Activated CD4-positive, alpha-beta memory T cell treated with anti-CD3 and anti-CD28 coated beads, Interleukin-2, amount 10 ng/mL, durations not matched to agents 7 days and 5 days (primary cell): Measurements from ENCODE around the gene DCAF10. TPM values are rescaled to one million over a fixed set of nuclear protein-coding genes. Genes with fewer than 3 reads are reported as not detected.
"Not testable (repeated sequence)": the region's sequence is repeated elsewhere in the genome, so short reads cannot be mapped to it uniquely, and the experiment has no call there.

Experiments
- CTCF ChIA-PET: fragments of 350-600 bp; sonication (Branson Sonifier 250); formaldehyde crosslinking; loops from one replicate; lab custom pipeline; 2021; ENCODE audit warnings: antibody characterized with exemption, inconsistent platforms; lab: Charles Lee
- POLR2A ChIA-PET: fragments of 350-600 bp; sonication (Branson Sonifier 250); formaldehyde crosslinking; loops from one replicate; lab custom pipeline; 2021; ENCODE audit warnings: antibody characterized with exemption; lab: Charles Lee
- DNase-seq: peaks from one replicate; pipeline ENCODE4 v3.0.0-alpha.2; 2020
- H3K27ac Mint-ChIP-seq: one replicate; pipeline ENCODE4 v1.8.0; 2021; ENCODE audit warnings: mild to moderate bottlenecking, mixed read lengths
- H3K27me3 Mint-ChIP-seq: one replicate; pipeline ENCODE4 v1.8.0; 2021; ENCODE audit warnings: mixed read lengths
- H3K36me3 Mint-ChIP-seq: one replicate; pipeline ENCODE4 v1.8.0; 2021; ENCODE audit warnings: low read depth, mixed read lengths
- H3K4me1 Mint-ChIP-seq: one replicate; pipeline ENCODE4 v1.8.0; 2021; ENCODE audit warnings: mixed read lengths
- H3K4me3 Mint-ChIP-seq: one replicate; pipeline ENCODE4 v1.8.0; 2021; ENCODE audit warnings: mild to moderate bottlenecking, mixed read lengths
- H3K9me3 Mint-ChIP-seq: one replicate; pipeline ENCODE4 v1.8.0; 2021; ENCODE audit warnings: mixed read lengths
- total RNA-seq, 2 experiments: library from RNA; stranded (reverse); gene quantifications; one replicate each; pipeline ENCODE4 v1.2.3, GENCODE V29; 2021

Gene DCAF10, protein sequence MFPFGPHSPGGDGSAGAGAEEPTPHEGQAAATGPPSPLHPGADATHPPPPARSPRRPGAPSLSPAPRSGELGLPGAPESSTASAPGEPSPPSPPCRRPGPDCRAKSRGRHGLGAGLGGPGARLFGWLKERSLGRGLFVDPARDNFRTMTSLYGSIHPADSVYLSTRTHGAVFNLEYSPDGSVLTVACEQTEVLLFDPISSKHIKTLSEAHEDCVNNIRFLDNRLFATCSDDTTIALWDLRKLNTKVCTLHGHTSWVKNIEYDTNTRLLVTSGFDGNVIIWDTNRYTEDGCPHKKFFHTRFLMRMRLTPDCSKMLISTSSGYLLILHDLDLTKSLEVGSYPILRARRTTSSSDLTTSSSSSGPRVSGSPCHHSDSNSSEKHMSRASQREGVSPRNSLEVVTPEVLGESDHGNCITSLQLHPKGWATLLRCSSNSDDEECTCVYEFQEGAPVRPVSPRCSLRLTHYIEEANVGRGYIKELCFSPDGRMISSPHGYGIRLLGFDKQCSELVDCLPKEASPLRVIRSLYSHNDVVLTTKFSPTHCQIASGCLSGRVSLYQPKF
- total RNA-seq: 10 to 100 TPM; 18.7 to 20.7 TPM

- H3K27ac Mint-ChIP-seq: peak within 1 kb of the TSS; percentile 83
- no peaks in the 10 kb centered on the region for H3K9me3 Mint-ChIP-seq
- CTCF ChIA-PET: interaction anchor here (0.6 to 1.6 kb wide), 5 partner anchors 11 to 102 kb away, joined by 3 to 6 read pairs (median 3); partner anchors contain the start of gene EXOSC3
- H3K4me3 Mint-ChIP-seq: peak within 1 kb of the TSS; percentile 89
- POLR2A ChIA-PET: interaction anchor here (0.9 to 9.9 kb wide), 14 partner anchors 10 to 337 kb away, joined by 3 to 118 read pairs (median 4); partner anchors contain the start of genes EXOSC3, SLC25A51, TOMM5 and TRMT10B
- H3K27me3 Mint-ChIP-seq: peaks cover 2% of the 10 kb centered on the region
- peaks cover 12% of the 10 kb centered on the region for H3K36me3 Mint-ChIP-seq
- peak; percentile 89 for DNase-seq
- peaks cover 40% of the 10 kb centered on the region for H3K4me1 Mint-ChIP-seq
These were observed at the start of gene DCAF10 for GRCh38 chr9:37800631-37801286. DCAF10 (plus strand) TSS chr9:37800797; CDS start chr9:37800867, 70 bp downstream.

DNA sequence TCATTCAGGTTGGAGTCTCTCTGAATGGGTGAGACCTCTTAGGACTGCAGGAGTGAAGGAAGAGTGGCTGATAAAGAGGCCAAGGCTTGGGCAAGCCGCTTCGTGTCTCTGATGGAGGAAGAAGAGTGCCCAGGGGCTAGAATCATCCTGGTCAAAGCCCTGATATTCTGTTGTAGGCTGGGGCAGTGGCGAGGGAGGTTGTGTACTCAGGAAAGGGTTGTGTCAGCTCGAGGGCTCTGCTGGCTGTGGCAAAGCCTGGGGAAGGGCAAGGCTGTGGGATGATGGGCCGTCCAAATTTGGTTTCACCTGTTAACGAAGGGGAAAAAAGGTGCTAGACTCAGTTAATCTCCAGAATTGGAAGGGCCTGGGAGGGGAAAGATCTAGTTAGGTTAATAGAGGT is 49.4 kb upstream of the DCAF10 start:
- no peak for DNase-seq
- ChIA-PET CTCF (interaction anchor here (0.6 kb wide), 1 partner anchor 70 kb away, joined by 3 read pairs; no protein-coding TSS in a partner anchor), POLR2A (no interaction called here)
- Mint-ChIP-seq H3K9me3 (peaks cover 3% of the 10 kb centered on the region), H3K27me3 (no peaks in the 10 kb centered on the region), H3K4me1 (peaks cover 26% of the 10 kb centered on the region), H3K36me3 (peaks cover 7% of the 10 kb centered on the region), H3K4me3 (no peak overlapping the region), H3K27ac (no peak overlapping the region)

GRCh38 chr9:37751704-37752103 is 48.9 kb upstream of the DCAF10 start:
- POLR2A ChIA-PET: interaction anchor here (1.9 kb wide), 1 partner anchor 32 kb away, joined by 15 read pairs; the partner anchor contains the start of gene EXOSC3
- DNase-seq, H3K27me3 Mint-ChIP-seq, H3K9me3 Mint-ChIP-seq, H3K27ac Mint-ChIP-seq, H3K36me3 Mint-ChIP-seq, CTCF ChIA-PET, H3K4me3 Mint-ChIP-seq: not testable (repeated sequence)
- peaks cover 26% of the 10 kb centered on the region for H3K4me1 Mint-ChIP-seq

- DNase-seq, H3K4me3 Mint-ChIP-seq, H3K27ac Mint-ChIP-seq, H3K9me3 Mint-ChIP-seq, H3K36me3 Mint-ChIP-seq, H3K27me3 Mint-ChIP-seq: not testable (repeated sequence)
- peaks cover 26% of the 10 kb centered on the region for H3K4me1 Mint-ChIP-seq
- ChIA-PET POLR2A (interaction anchor here (1.9 kb wide), 1 partner anchor 32 kb away, joined by 15 read pairs; the partner anchor contains the start of gene EXOSC3), CTCF (interaction anchor here (0.8 to 0.9 kb wide), 2 partner anchors 48 to 160 kb away, joined by 3 read pairs; partner anchors contain the start of genes DCAF10 and TOMM5)
These were observed 48.5 kb upstream of the DCAF10 start for GRCh38 chr9:37752112-37752511.

- ChIA-PET POLR2A (interaction anchor here (1.0 to 1.9 kb wide), 3 partner anchors 31 to 161 kb away, joined by 3 to 15 read pairs (median 3); partner anchors contain the start of genes DCAF10, EXOSC3 and TOMM5), CTCF (interaction anchor here (0.8 to 0.9 kb wide), 2 partner anchors 48 to 161 kb away, joined by 3 read pairs; partner anchors contain the start of genes DCAF10 and TOMM5)
- Mint-ChIP-seq H3K27ac (peak overlapping the region; percentile 79), H3K36me3 (peaks cover 10% of the 10 kb centered on the region), H3K4me3 (peak overlapping the region; percentile 95), H3K9me3 (peaks cover 3% of the 10 kb centered on the region), H3K4me1 (peaks cover 26% of the 10 kb centered on the region), H3K27me3 (no peaks in the 10 kb centered on the region)
- DNase-seq: no peak
These were observed 47.7 kb upstream of the DCAF10 start for GRCh38 chr9:37752642-37753488.

DNA sequence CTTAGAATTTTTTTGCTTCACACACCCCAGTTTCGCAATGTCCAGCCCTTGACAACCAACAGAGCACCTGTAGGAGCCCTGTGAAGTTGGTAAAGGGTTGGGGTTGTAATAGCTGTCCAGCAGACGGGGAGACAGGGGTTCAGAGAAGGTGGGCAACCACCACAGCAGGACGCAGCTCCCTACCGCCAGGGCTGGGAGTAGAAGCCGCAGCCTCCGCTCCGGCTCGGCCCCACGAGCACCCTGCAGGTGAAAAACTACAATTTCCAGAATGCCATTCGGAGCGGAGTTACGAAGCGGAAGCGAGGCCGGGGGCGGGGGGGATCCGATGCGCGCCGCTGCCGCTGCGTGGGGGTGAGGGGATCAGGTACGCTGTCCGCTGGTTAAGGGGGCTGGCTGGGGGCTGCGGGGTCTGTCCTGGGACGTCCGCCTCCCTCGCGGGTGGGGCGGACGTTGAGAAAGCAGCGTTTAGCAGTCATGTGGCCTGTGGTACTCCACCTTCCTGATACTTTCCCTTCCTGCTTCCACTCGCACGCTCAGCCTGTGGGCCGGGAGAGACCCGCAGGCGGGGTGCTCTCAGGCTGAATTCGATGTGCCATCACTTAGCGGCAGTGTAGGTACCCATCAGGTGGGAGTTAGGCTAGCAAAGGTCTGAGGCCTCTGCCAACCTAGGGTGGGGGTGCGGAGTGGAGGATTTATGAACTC is 47.0 kb upstream of the DCAF10 start, which contains the start of gene TRMT10B:
Gene TRMT10B, plus strand, starts transcription at position 317 of the 702 bp plus-strand sequence. CDS start 8,127 bp downstream, outside the sequence.
- Mint-ChIP-seq H3K4me3 (peak within 1 kb of the TSS; percentile 95), H3K9me3 (peaks cover 3% of the 10 kb centered on the region), H3K27ac (peak within 1 kb of the TSS; percentile 79), H3K4me1 (peaks cover 26% of the 10 kb centered on the region), H3K36me3 (peaks cover 10% of the 10 kb centered on the region), H3K27me3 (no peaks in the 10 kb centered on the region)
- peak; percentile 76 for DNase-seq
- POLR2A ChIA-PET: interaction anchor here (1.0 to 1.9 kb wide), 3 partner anchors 31 to 161 kb away, joined by 3 to 15 read pairs (median 3); partner anchors contain the start of genes DCAF10, EXOSC3 and TOMM5
- CTCF ChIA-PET: no interaction called here

- Mint-ChIP-seq H3K4me3 (no peak overlapping the region), H3K9me3 (no peaks in the 10 kb centered on the region), H3K27me3 (no peaks in the 10 kb centered on the region), H3K4me1 (peaks cover 17% of the 10 kb centered on the region), H3K36me3 (peaks cover 26% of the 10 kb centered on the region), H3K27ac (no peak overlapping the region)
- no peak for DNase-seq
- CTCF ChIA-PET: no interaction called here
- POLR2A ChIA-PET: no interaction called here
These were observed 41.9 kb upstream of the DCAF10 start for GRCh38 chr9:37758747-37759146.

DNA sequence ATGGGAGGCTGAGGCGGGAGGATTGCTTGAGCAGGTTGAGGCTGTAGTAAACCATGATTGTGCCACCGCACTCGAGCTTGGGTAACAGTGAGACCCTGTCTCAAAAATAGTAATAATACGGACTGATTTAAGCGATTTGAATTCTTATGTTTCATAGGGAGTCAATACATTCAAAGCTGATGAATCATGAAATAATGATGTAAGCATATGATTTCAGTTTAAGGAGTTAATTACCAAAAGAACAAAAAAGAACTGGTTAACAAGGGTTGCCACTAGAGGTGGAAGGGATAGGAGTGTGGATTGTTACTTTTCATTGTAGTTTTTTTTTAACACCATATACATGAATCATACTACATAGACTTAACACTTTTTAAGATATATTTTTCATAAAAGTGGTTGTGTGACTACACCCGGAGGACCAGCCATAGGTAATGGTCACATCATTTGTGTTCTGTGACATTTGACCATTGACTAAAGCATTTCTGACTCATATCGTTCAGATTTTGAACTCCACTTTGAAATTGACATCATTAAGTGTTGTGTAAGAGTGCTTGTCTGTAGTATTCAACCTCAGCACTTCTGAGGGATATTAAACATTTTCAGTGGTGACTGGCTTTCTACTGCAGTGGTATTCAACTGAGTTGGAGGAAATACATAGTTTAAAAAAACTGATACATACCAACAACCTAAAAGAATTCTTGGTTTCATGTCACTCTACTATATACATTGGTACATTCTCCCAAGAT is 40.0 kb upstream of the DCAF10 start:
- ChIA-PET POLR2A (no interaction called here), CTCF (no interaction called here)
- no peak for DNase-seq
- Mint-ChIP-seq H3K9me3 (no peaks in the 10 kb centered on the region), H3K27me3 (no peaks in the 10 kb centered on the region), H3K4me1 (peaks cover under 1% of the 10 kb centered on the region), H3K27ac (no peak overlapping the region), H3K4me3 (no peak overlapping the region), H3K36me3 (peaks cover 29% of the 10 kb centered on the region)

DNA sequence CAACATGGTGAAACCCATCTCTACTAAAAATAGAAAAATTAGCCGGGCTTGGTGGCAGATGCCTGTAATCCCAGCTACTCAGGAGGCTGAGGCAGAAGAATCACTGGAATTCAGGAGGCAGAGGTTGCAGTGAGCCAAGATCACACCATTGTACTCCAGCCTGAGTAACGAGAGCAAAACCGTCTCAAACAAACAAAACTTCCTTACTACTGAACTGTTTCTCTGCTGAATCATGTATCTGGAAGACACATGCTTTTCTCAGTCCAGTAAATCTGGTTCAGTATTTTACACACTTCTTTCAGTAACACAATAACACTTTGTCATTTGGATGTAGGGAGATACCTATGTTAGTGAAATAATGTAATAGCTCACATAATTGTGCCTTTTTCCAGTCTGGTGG is 39.1 kb upstream of the DCAF10 start:
- CTCF ChIA-PET: no interaction called here
- H3K36me3 Mint-ChIP-seq: peaks cover 35% of the 10 kb centered on the region
- H3K9me3 Mint-ChIP-seq: no peaks in the 10 kb centered on the region
- H3K4me1 Mint-ChIP-seq: no peaks in the 10 kb centered on the region
- no peaks in the 10 kb centered on the region for H3K27me3 Mint-ChIP-seq
- POLR2A ChIA-PET: no interaction called here
- H3K4me3 Mint-ChIP-seq: no peak overlapping the region
- no peak for DNase-seq
- H3K27ac Mint-ChIP-seq: no peak overlapping the region

- DNase-seq, H3K4me3 Mint-ChIP-seq, H3K27ac Mint-ChIP-seq, H3K27me3 Mint-ChIP-seq, H3K4me1 Mint-ChIP-seq, POLR2A ChIA-PET, H3K9me3 Mint-ChIP-seq, CTCF ChIA-PET: not testable (repeated sequence)
- peaks cover 52% of the 10 kb centered on the region for H3K36me3 Mint-ChIP-seq
These were observed 35.3 kb upstream of the DCAF10 start for GRCh38 chr9:37765263-37765662.

- DNase-seq: no peak
- H3K9me3 Mint-ChIP-seq: no peaks in the 10 kb centered on the region
- no peaks in the 10 kb centered on the region for H3K27me3 Mint-ChIP-seq
- peaks cover 46% of the 10 kb centered on the region for H3K36me3 Mint-ChIP-seq
- CTCF ChIA-PET: interaction anchor here (0.7 kb wide), 1 partner anchor 319 kb away, joined by 4 read pairs; no protein-coding TSS in a partner anchor
- no peaks in the 10 kb centered on the region for H3K4me1 Mint-ChIP-seq
- POLR2A ChIA-PET: interaction anchor here (1.0 to 1.9 kb wide), 3 partner anchors 9 to 16 kb away, joined by 3 to 5 read pairs (median 5); partner anchors contain the start of gene EXOSC3
- no peak overlapping the region for H3K27ac Mint-ChIP-seq
- H3K4me3 Mint-ChIP-seq: no peak overlapping the region
These were observed 31.3 kb upstream of the DCAF10 start for GRCh38 chr9:37769306-37769705.
